Neural cell (in vitro differentiated cells): Measurements from ENCODE around the gene SLC34A3. TPM values are rescaled to one million over a fixed set of nuclear protein-coding genes. Genes with fewer than 3 reads are reported as not detected.

Experiments used
- H2AFZ ChIP-seq: fragments of 200-600, 300-800 bp; sonication (generic), shearing (Covaris generic); 2 replicates; pipeline ENCODE4 v1.6.0; 2014; ENCODE audit warnings: low read depth, mild to moderate bottlenecking, antibody characterized with exemption, low read length, moderate library complexity
- H3F3A ChIP-seq: fragments of 200-600 bp; shearing (Covaris generic); 2 replicates; pipeline ENCODE4 v1.6.1; 2016; ENCODE audit warnings: mild to moderate bottlenecking, moderate library complexity, mixed read lengths, antibody characterized with exemption, low read length; ENCODE audit not compliant: insufficient read depth, poor library complexity, severe bottlenecking
- H3K27ac ChIP-seq: fragments of 200-600, 300-800 bp; sonication (generic), shearing (Covaris generic); 2 replicates; pipeline ENCODE4 v1.5.1; 2014; ENCODE audit warnings: mild to moderate bottlenecking, low read length, moderate library complexity
- H3K27me3 ChIP-seq: fragments of 300-800, 200-600 bp; sonication (generic), shearing (Covaris generic); 2 replicates; pipeline ENCODE4 v1.6.0; 2014; ENCODE audit warnings: mild to moderate bottlenecking, low read depth, low read length, moderate library complexity; ENCODE audit not compliant: insufficient read depth
- H3K36me3 ChIP-seq: fragments of 300-800, 200-600 bp; sonication (generic), shearing (Covaris generic); 2 replicates; pipeline ENCODE4 v1.5.1; 2014; ENCODE audit warnings: mild to moderate bottlenecking, antibody characterized with exemption, low read length, moderate library complexity; ENCODE audit not compliant: insufficient read depth
- H3K4me2 ChIP-seq: fragments of 300-800, 200-600 bp; sonication (generic), shearing (Covaris generic); 2 replicates; pipeline ENCODE4 v1.6.0; 2014; ENCODE audit warnings: mild to moderate bottlenecking, low read length
- H3K4me3 ChIP-seq: fragments of 300-800, 200-600 bp; sonication (generic), shearing (Covaris generic); 2 replicates; pipeline ENCODE4 v1.5.1; 2014; ENCODE audit warnings: mild to moderate bottlenecking, low read length, moderate library complexity
- H3K79me2 ChIP-seq: fragments of 200-600 bp; shearing (Covaris generic); replicated peaks from 2 replicates; pipeline ENCODE4 v1.6.0; 2014; ENCODE audit warnings: mild to moderate bottlenecking, low read length, moderate library complexity; ENCODE audit not compliant: insufficient read depth
- H3K9ac ChIP-seq: fragments of 300-800, 200-600 bp; sonication (generic), shearing (Covaris generic); 2 replicates; pipeline ENCODE4 v1.6.1; 2016; ENCODE audit warnings: mild to moderate bottlenecking, low read length, mixed read lengths
- H3K9me2 ChIP-seq: fragments of 200-600 bp; shearing (Covaris generic); 2 replicates; pipeline ENCODE4 v1.6.1; 2016; ENCODE audit warnings: mild to moderate bottlenecking, low read length, mixed read lengths; ENCODE audit not compliant: insufficient read depth
- H3K9me3 ChIP-seq: fragments of 200-600, 300-800 bp; sonication (generic), shearing (Covaris generic); 2 replicates; pipeline ENCODE4 v1.6.1; 2016; ENCODE audit warnings: mild to moderate bottlenecking, mixed run types, low read length, moderate library complexity, mixed read lengths
- H4K20me1 ChIP-seq: fragments of 200-600 bp; shearing (Covaris generic); 2 replicates; pipeline ENCODE4 v1.6.1; 2016; ENCODE audit warnings: mild to moderate bottlenecking, mixed run types; ENCODE audit not compliant: insufficient read depth
- EP300 ChIP-seq: fragments of 450-650 bp; conservative IDR thresholded peaks from 2 replicates; pipeline ENCODE4 v1.6.1; 2014; ENCODE audit warnings: antibody characterized with exemption, mild to moderate bottlenecking, moderate library complexity; ENCODE audit not compliant: poor library complexity, severe bottlenecking
- EZH2 ChIP-seq: fragments of 200-600, 300-800 bp; shearing (Covaris generic), sonication (generic); IDR thresholded peaks from 2 replicates; pipeline ENCODE4 v1.6.1; 2014; ENCODE audit warnings: antibody characterized with exemption, low read length, borderline replicate concordance, mild to moderate bottlenecking; ENCODE audit not compliant: insufficient read depth, poor library complexity, severe bottlenecking
- MXI1 ChIP-seq: fragments of 450-650 bp; conservative IDR thresholded peaks from 2 replicates; pipeline ENCODE4 v1.6.1; 2014; ENCODE audit warnings: antibody characterized with exemption, mild to moderate bottlenecking; ENCODE audit not compliant: poor library complexity, severe bottlenecking
- POLR2AphosphoS5 ChIP-seq: IDR thresholded peaks from 2 replicates; pipeline ENCODE4 v1.6.1; 2012
- RAD21 ChIP-seq: fragments of 450-650 bp; conservative IDR thresholded peaks from 2 replicates; pipeline ENCODE4 v1.6.1; 2014; ENCODE audit warnings: antibody characterized with exemption, mild to moderate bottlenecking, moderate library complexity
- SMC3 ChIP-seq: fragments of 450-650 bp; conservative IDR thresholded peaks from 2 replicates; pipeline ENCODE4 v1.6.1; 2014; ENCODE audit warnings: antibody characterized with exemption, mild to moderate bottlenecking, moderate library complexity; ENCODE audit not compliant: poor library complexity
- TAF1 ChIP-seq: IDR thresholded peaks from 2 replicates; pipeline ENCODE4 v1.6.1; 2012; ENCODE audit warnings: low read depth
- polyA plus RNA-seq: library from polyadenylated mRNA; depleted of rRNA; stranded (reverse); fragments of >200 nt; gene quantifications from 2 replicates; pipeline ENCODE4 v1.2.3, GENCODE V29; 2014
- TF ChIP-seq, protein P1 (sequence below): IDR thresholded peaks from 2 replicates; pipeline ENCODE4 v1.6.1; 2012; ENCODE audit warnings: borderline replicate concordance
- TF ChIP-seq, protein P2 (sequence below): fragments of 450-650 bp; IDR thresholded peaks from 2 replicates; pipeline ENCODE4 v1.5.1; 2014; ENCODE audit warnings: antibody characterized with exemption, mild to moderate bottlenecking, moderate library complexity; ENCODE audit not compliant: poor library complexity, severe bottlenecking

The SLC34A3 gene
- polyA plus RNA-seq, 1 donor from 2014 or later, result 0.27 TPM

DNA sequence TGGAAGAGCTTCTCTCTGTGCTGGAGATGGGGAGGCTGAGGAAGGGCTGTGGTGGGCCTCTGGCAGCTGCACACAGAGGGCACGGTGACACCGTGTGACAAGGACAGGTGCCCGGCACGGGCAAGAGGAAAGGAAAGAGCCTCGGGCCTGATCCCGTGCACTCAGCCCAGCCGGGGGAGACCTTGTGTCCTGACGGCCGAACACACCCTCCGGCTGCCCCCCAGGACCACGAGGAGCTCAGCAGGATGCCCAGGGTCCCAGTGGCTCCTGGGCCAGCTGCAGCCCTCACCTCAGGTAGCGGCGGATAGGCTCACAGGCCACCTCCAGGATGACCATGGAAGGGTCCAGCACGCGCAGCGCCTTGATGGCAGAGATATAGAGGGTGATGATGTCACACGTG is 47.9 kb upstream of the SLC34A3 start:
- Histone ChIP-seq H3K9me3 (no peaks in the 10 kb centered on the region), H3K9ac (no peak overlapping the region), H3K4me3 (no peak overlapping the region), H3K27me3 (no peaks in the 10 kb centered on the region), H2AFZ (no peak overlapping the region), H4K20me1 (no peaks in the 10 kb centered on the region), H3K79me2 (peaks cover 11% of the 10 kb centered on the region), H3K9me2 (no peaks in the 10 kb centered on the region), H3K4me2 (no peak overlapping the region), H3K27ac (no peak overlapping the region), H3K36me3 (no peaks in the 10 kb centered on the region), H3F3A (no peaks in the 10 kb centered on the region)
- TF ChIP-seq, protein P1, sequence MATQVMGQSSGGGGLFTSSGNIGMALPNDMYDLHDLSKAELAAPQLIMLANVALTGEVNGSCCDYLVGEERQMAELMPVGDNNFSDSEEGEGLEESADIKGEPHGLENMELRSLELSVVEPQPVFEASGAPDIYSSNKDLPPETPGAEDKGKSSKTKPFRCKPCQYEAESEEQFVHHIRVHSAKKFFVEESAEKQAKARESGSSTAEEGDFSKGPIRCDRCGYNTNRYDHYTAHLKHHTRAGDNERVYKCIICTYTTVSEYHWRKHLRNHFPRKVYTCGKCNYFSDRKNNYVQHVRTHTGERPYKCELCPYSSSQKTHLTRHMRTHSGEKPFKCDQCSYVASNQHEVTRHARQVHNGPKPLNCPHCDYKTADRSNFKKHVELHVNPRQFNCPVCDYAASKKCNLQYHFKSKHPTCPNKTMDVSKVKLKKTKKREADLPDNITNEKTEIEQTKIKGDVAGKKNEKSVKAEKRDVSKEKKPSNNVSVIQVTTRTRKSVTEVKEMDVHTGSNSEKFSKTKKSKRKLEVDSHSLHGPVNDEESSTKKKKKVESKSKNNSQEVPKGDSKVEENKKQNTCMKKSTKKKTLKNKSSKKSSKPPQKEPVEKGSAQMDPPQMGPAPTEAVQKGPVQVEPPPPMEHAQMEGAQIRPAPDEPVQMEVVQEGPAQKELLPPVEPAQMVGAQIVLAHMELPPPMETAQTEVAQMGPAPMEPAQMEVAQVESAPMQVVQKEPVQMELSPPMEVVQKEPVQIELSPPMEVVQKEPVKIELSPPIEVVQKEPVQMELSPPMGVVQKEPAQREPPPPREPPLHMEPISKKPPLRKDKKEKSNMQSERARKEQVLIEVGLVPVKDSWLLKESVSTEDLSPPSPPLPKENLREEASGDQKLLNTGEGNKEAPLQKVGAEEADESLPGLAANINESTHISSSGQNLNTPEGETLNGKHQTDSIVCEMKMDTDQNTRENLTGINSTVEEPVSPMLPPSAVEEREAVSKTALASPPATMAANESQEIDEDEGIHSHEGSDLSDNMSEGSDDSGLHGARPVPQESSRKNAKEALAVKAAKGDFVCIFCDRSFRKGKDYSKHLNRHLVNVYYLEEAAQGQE, result no peak
- TF ChIP-seq TAF1 (no peak), POLR2AphosphoS5 (no peak), RAD21 (no peak), MXI1 (no peak), SMC3 (no peak), EP300 (no peak), EZH2 (no peak)
- TF ChIP-seq, protein P2, sequence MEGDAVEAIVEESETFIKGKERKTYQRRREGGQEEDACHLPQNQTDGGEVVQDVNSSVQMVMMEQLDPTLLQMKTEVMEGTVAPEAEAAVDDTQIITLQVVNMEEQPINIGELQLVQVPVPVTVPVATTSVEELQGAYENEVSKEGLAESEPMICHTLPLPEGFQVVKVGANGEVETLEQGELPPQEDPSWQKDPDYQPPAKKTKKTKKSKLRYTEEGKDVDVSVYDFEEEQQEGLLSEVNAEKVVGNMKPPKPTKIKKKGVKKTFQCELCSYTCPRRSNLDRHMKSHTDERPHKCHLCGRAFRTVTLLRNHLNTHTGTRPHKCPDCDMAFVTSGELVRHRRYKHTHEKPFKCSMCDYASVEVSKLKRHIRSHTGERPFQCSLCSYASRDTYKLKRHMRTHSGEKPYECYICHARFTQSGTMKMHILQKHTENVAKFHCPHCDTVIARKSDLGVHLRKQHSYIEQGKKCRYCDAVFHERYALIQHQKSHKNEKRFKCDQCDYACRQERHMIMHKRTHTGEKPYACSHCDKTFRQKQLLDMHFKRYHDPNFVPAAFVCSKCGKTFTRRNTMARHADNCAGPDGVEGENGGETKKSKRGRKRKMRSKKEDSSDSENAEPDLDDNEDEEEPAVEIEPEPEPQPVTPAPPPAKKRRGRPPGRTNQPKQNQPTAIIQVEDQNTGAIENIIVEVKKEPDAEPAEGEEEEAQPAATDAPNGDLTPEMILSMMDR, result no peak

DNA sequence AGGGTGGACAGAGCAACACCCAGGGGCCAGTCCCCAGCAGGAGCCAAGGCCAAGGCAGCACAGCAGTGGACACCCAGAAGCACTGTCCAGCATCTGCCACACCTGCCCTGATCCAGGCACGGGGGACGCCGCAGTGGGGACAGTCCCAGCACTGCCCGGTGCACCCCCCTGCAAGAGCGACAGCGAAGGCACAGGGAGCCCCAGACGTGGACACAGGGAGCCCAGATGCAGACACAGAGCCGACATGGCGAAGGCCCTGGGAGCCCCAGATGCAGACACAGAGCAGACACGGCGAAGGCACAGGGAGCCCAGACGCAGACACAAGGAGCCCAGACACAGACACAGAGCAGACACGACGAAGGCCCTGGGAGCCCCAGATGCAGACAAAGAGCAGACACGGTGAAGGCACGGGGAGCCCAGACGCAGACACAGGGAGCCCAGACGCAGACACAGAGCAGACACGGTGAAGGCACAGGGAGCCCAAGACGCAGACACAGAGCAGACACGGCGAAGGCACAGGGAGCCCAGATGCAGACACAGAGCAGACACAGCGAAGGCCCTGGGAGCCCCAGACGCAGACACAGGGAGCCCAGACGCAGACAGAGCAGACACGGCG is 46.6 kb upstream of the SLC34A3 start:
- no peak overlapping the region for H3K4me2 ChIP-seq
- no peaks in the 10 kb centered on the region for H4K20me1 ChIP-seq
- H3K27ac ChIP-seq, result no peak overlapping the region
- H3K36me3 ChIP-seq, result no peaks in the 10 kb centered on the region
- no peaks in the 10 kb centered on the region for H3K9me3 ChIP-seq
- no peak overlapping the region for H3K4me3 ChIP-seq
- H3K9ac ChIP-seq, result no peak overlapping the region
- H2AFZ ChIP-seq, result no peak overlapping the region
- H3K27me3 ChIP-seq, result no peaks in the 10 kb centered on the region
- TF ChIP-seq SMC3 (no peak), EZH2 (no peak), POLR2AphosphoS5 (no peak), EP300 (no peak), TAF1 (no peak), MXI1 (no peak), RAD21 (no peak)
- TF ChIP-seq, protein P2, result no peak
- TF ChIP-seq, protein P1, result no peak
- no peaks in the 10 kb centered on the region for H3F3A ChIP-seq
- H3K79me2 ChIP-seq, result peaks cover 14% of the 10 kb centered on the region
- no peaks in the 10 kb centered on the region for H3K9me2 ChIP-seq
